Caco-2 (cell line): ENCODE measurements around the gene MT1F. TPM values are rescaled to one million over a fixed set of nuclear protein-coding genes. Genes with fewer than 3 reads are reported as not detected.
"Not testable (repeated sequence)": the region's sequence is repeated elsewhere in the genome, so short reads cannot be mapped to it uniquely, and the experiment has no call there.

Source experiments
- BruUV-seq: library from RNA; stranded (reverse); fragments of 400-500 nt; replicated peaks from 2 replicates; lab custom pipeline; 2021; lab: Mats Ljungman, UMichigan
- CTCF ChIA-PET: fragments of 300-600 bp; sonication (Branson Sonifier 250); formaldehyde crosslinking; loops from one replicate; lab custom pipeline; 2022; ENCODE audit warnings: antibody characterized with exemption; lab: Charles Lee
- POLR2A ChIA-PET: fragments of 300-600 bp; sonication (Branson Sonifier 250); formaldehyde crosslinking; loops from one replicate; lab custom pipeline; 2022; ENCODE audit warnings: antibody characterized with exemption; lab: Charles Lee
- DNase-seq, 2 experiments: peaks; one replicate each; pipeline versions ENCODE4 v3.0.0 to v3.0.0-alpha.2; 2020 to 2022
- H3K27me3 ChIP-seq: replicated peaks from 2 replicates; pipeline ENCODE4 v1.6.0; 2011; ENCODE audit warnings: low read length; ENCODE audit not compliant: control insufficient read depth, insufficient read depth
- H3K36me3 ChIP-seq: 2 replicates; pipeline ENCODE4 v1.5.1; 2011; ENCODE audit warnings: low read length; ENCODE audit not compliant: control insufficient read depth, insufficient read depth
- H3K4me1 ChIP-seq: fragments of 250-450 bp; sonication (Bioruptor Pico); 2 replicates; pipeline ENCODE4 v1.5.1; 2020; ENCODE audit warnings: mild to moderate bottlenecking
- H3K4me3 ChIP-seq: 2 replicates; pipeline ENCODE4 v1.5.1; 2011; ENCODE audit warnings: low read depth, mild to moderate bottlenecking, control low read depth, low read length
- H3K9me3 ChIP-seq: fragments of 250-450 bp; sonication (Bioruptor Pico); 2 replicates; pipeline ENCODE4 v1.5.1; 2020; ENCODE audit warnings: mild to moderate bottlenecking, moderate library complexity
- H3K27ac Mint-ChIP-seq: one replicate; pipeline ENCODE4 v1.8.0; 2022; ENCODE audit warnings: mixed read lengths; ENCODE audit not compliant: unreplicated experiment
- H3K27me3 Mint-ChIP-seq: one replicate; pipeline ENCODE4 v1.8.0; 2022; ENCODE audit warnings: mixed read lengths; ENCODE audit not compliant: insufficient read depth, unreplicated experiment
- H3K36me3 Mint-ChIP-seq: one replicate; pipeline ENCODE4 v1.8.0; 2022; ENCODE audit warnings: mild to moderate bottlenecking, mixed read lengths; ENCODE audit not compliant: insufficient read depth, unreplicated experiment
- H3K4me1 Mint-ChIP-seq: one replicate; pipeline ENCODE4 v1.8.0; 2022; ENCODE audit warnings: low read depth, mixed read lengths; ENCODE audit not compliant: unreplicated experiment
- H3K4me3 Mint-ChIP-seq: one replicate; pipeline ENCODE4 v1.8.0; 2022; ENCODE audit warnings: mild to moderate bottlenecking, moderate library complexity, mixed read lengths; ENCODE audit not compliant: unreplicated experiment
- H3K9me3 Mint-ChIP-seq: one replicate; pipeline ENCODE4 v1.8.0; 2022; ENCODE audit warnings: mixed read lengths; ENCODE audit not compliant: unreplicated experiment
- CTCF ChIP-seq, 2 experiments: fragments of 200-600 bp in 1 of 2; IDR thresholded peaks; 1 replicate in 1 of 2; 2 replicates in 1 of 2; pipeline versions ENCODE4 v1.5.1 to v1.8.0; 2011 to 2022; ENCODE audit warnings: antibody characterized with exemption in 1 of 2, control low read depth in 1 of 2, inconsistent platforms in 1 of 2, low read depth in 1 of 2, low read length in 1 of 2, mild to moderate bottlenecking in 1 of 2, moderate library complexity in 1 of 2; ENCODE audit not compliant: insufficient read depth in 1 of 2, severe bottlenecking in 1 of 2, unreplicated experiment in 1 of 2
- intact Hi-C: fragments of 100-400 bp; cut with micrococcal nuclease; formaldehyde crosslinking; loops from one replicate; pipeline ENCODE4 v1.10.0; 2022; ENCODE audit not compliant: unreplicated experiment
- total RNA-seq: library from RNA; stranded (reverse); gene quantifications from 2 replicates; pipeline ENCODE4 v1.2.3, GENCODE V29; 2022

The MT1F gene
- total RNA-seq, 1 experiment from 2014 or later = 12.5 TPM

DNA sequence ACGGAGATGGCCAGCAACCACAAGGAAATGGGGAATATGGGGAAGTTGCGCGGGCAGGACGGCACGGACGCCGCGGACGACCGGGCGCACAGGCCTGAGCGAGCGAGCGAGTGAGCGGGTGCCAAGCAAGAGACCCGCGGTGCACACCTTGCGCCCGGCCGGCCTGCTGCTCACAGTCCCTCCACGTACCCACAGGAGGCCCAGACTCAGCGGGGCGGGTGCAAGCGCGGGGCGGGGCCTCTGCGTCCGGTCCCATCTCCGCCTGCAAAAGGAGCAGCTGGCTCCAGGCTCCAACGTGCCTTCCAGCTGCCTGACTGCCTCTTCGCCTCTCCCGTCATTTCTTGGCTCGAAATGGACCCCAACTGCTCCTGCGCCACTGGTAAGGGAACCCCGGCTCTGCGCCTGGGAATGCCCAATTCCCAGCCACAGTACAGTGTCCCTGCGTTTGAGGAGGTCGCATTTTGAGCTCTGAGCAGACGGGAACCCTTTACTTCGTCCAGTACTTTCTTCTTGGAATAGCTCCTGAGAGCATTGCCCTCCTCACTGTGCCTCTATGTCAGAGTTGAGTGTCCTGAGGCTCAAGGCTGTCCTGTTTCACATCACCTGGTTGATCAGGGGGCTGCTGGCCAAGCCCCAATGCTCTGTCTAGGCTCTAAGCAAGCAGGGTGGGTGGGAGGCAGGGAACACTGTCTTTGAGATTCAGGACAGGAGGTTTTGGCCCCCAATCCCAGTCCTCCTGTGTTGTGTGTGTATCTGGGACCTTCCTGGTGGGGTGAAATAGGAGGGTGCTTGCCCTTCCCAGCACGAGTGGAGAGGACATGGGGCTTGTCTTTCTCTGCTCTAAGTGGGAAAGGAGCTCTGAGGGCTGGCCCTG lies 40.3 kb upstream of the MT1F start:
- BruUV-seq = no TSS peak
- Mint-ChIP-seq H3K36me3 (no peaks in the 10 kb centered on the region), H3K9me3 (no peaks in the 10 kb centered on the region), H3K27ac (no peak overlapping the region), H3K4me3 (peak overlapping the region; percentile 56), H3K27me3 (peaks cover 10% of the 10 kb centered on the region), H3K4me1 (no peaks in the 10 kb centered on the region)
- ChIA-PET POLR2A (no interaction called here), CTCF (no interaction called here)
- DNase-seq = no peak
- Histone ChIP-seq H3K9me3 (no peaks in the 10 kb centered on the region), H3K36me3 (no peaks in the 10 kb centered on the region), H3K27me3 (no peaks in the 10 kb centered on the region; the same call in 1 of the 2 replicates), H3K4me3 (no peak overlapping the region; the same call in 1 of the 2 replicates), H3K4me1 (no peaks in the 10 kb centered on the region)
- intact Hi-C loops = no loop called here
- TF ChIP-seq CTCF (IDR thresholded peaks at IDR 0.05; ENCODE audit: insufficient read depth in 1 of 2, low read depth in 1 of 2, low read length in 1 of 2, severe bottlenecking in 1 of 2, unreplicated experiment in 1 of 2) = no peak

GRCh38 chr16:56618138-56618537 lies 39.6 kb upstream of the MT1F start:
- intact Hi-C loops = no loop called here
- ChIA-PET CTCF (interaction anchor here (1.0 kb wide), 1 partner anchor 17 kb away, joined by 4 read pairs; no protein-coding TSS in a partner anchor), POLR2A (no interaction called here)
- Histone ChIP-seq H3K4me1 (no peaks in the 10 kb centered on the region), H3K36me3 (no peaks in the 10 kb centered on the region), H3K9me3 (no peaks in the 10 kb centered on the region), H3K27me3 (no peaks in the 10 kb centered on the region; the same call in 1 of the 2 replicates), H3K4me3 (no peak overlapping the region)
- no TSS peak for BruUV-seq
- no peak for DNase-seq
- no peaks in the 10 kb centered on the region for H3K36me3 Mint-ChIP-seq
- no peak overlapping the region for H3K4me3 Mint-ChIP-seq
- H3K9me3 Mint-ChIP-seq = no peaks in the 10 kb centered on the region
- no peak for TF ChIP-seq CTCF (IDR thresholded peaks at IDR 0.05; ENCODE audit: insufficient read depth in 1 of 2, low read depth in 1 of 2, low read length in 1 of 2, severe bottlenecking in 1 of 2, unreplicated experiment in 1 of 2)
- H3K27ac Mint-ChIP-seq = no peak overlapping the region
- H3K4me1 Mint-ChIP-seq = no peaks in the 10 kb centered on the region
- H3K27me3 Mint-ChIP-seq = peaks cover 11% of the 10 kb centered on the region

DNA sequence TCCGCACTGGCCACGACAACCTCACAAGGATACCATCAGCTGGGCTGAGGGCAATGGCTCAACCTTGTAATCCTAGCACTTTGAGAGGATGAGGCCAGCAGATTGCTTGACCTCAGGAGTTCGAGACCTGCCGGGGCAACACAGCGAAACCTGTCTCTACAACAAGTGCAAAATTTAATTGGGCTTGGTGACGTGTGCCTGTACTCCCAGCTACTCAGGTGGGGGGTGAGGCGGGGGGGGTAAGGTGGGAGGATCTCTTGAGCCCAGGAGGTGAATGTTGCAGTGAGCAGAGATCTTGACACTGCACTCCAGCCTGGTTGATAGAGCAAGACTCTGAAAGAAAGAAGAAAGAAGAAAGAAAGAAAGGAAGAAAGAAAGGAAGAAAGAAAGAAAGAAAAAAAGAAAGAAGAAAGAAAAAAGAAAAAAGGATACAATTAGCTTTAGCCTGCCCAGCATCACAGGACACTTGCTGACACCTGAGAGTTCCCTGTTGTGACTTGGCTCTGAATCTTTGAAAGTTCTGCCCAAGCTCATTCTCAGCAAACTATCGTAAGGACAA lies 37.3 kb upstream of the MT1F start:
- no TSS peak for BruUV-seq
- POLR2A ChIA-PET = no interaction called here
- no peak for DNase-seq
- Histone ChIP-seq H3K4me3 (no peak overlapping the region), H3K36me3 (no peaks in the 10 kb centered on the region), H3K4me1 (no peaks in the 10 kb centered on the region), H3K9me3 (no peaks in the 10 kb centered on the region), H3K27me3 (no peaks in the 10 kb centered on the region; the same call in 1 of the 2 replicates)
- CTCF ChIA-PET = no interaction called here
- intact Hi-C loops = no loop called here
- peaks cover 13% of the 10 kb centered on the region for H3K27me3 Mint-ChIP-seq
- H3K4me3 Mint-ChIP-seq = no peak overlapping the region
- H3K27ac Mint-ChIP-seq = no peak overlapping the region
- H3K4me1 Mint-ChIP-seq = no peaks in the 10 kb centered on the region
- TF ChIP-seq CTCF (IDR thresholded peaks at IDR 0.05; ENCODE audit: insufficient read depth in 1 of 2, low read depth in 1 of 2, low read length in 1 of 2, severe bottlenecking in 1 of 2, unreplicated experiment in 1 of 2) = no peak
- no peaks in the 10 kb centered on the region for H3K9me3 Mint-ChIP-seq
- H3K36me3 Mint-ChIP-seq = no peaks in the 10 kb centered on the region

DNA sequence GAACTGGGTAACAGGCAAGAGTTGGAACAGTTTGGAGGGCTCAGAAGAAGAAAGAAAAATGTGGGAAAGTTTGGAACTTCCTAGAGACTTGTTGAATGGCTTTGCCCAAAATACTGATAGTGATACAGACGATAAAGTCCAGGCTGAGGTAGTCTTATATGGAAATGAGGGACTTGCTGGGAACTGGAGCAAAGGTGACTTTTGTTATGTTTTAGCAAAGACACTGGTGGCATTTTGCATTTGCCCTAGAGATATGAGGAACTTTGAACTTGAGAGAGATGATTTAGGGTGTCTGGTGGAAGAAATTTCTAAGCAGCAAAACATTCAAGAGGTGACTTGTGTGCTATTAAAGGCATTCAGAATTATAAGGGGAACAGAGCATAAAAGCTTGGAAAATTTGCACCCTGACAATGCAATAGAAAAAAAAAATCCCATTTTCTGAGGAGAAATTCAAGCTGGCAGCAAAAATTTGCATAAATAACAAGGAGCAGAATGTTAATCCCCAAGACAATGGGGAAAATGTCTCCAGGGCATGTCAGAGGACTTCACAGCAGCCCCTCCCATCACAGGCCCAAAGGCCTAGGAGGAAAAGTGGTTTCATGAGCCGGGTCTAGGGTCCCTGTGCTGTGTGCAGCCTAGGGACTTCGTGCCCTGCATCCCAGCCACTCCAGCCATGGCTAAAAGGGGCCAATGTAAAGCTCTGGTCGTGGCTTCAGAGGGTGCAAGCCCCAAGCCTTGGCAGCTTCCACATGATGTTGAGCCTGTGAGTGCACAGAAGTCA lies 35.9 kb upstream of the MT1F start:
- CTCF ChIA-PET = interaction anchor here (1.5 kb wide), 1 partner anchor 17 kb away, joined by 4 read pairs; no protein-coding TSS in a partner anchor
- H3K36me3 Mint-ChIP-seq, DNase-seq, H3K36me3 ChIP-seq, intact Hi-C loops, BruUV-seq, H3K9me3 Mint-ChIP-seq, H3K27me3 ChIP-seq, H3K4me1 Mint-ChIP-seq, H3K4me3 Mint-ChIP-seq, POLR2A ChIA-PET, H3K27ac Mint-ChIP-seq, H3K4me1 ChIP-seq, H3K4me3 ChIP-seq, H3K9me3 ChIP-seq: not testable (repeated sequence)
- peaks cover 14% of the 10 kb centered on the region for H3K27me3 Mint-ChIP-seq
